DND-41 (cell line): Measurements from ENCODE around the gene AATF.

Experiments
- CTCF ChIP-seq: IDR thresholded peaks from 2 replicates; pipeline ENCODE4 v1.5.1; 2012; ENCODE audit warnings: borderline replicate concordance, low read length, moderate library complexity, mild to moderate bottlenecking; ENCODE audit not compliant: poor library complexity, severe bottlenecking; ENCODE audit errors: extremely low read depth
- EZH2 ChIP-seq: IDR thresholded peaks from 3 replicates; pipeline ENCODE4 v1.6.1; 2012; ENCODE audit warnings: borderline replicate concordance, low read depth, mild to moderate bottlenecking, moderate library complexity, low read length, inconsistent platforms; ENCODE audit not compliant: severe bottlenecking

- TF ChIP-seq CTCF (no peak), EZH2 (no peak)
Measured at GRCh38 chr17:37088459-37088858, 139.7 kb downstream of the AATF start.
